ENCODE data around the gene ATAD2B. TPM values are rescaled to one million over a fixed set of nuclear protein-coding genes. Genes with fewer than 3 reads are reported as not detected.
A peak's percentile ranks its signal among the peaks of the same experiment; 100 is the strongest.

The ATAD2B gene
- total and polyA plus RNA-seq, 2 of the 8 experiments (the other 6 are each of a cell fraction or from before 2014, with no cell fraction given): 3.4 to 16.1 TPM

DNA sequence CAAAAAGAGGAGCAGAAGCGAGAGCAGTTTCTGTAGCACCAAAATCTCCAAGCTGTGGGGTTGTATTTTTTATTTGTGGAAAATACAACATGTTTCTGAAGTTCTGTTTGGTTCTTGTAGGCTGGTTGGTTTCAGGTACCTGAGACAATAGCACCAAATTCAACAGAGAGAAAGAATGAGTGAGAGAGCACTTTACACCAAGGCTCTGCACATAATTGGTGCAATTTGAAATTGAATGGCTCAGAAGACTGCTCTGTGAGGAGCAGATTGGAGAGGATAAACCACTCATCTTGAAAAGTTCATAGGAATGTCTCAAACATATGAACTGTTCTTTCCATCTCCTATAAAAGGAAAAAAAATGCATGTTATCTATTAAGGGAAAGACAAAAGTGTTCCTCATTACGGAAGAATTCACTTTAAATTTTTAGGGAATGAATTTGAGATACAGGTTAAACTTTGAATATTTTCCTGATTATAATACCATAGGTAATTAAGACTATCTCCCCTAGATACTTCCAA, 175.1 kb downstream of the ATAD2B start:
- no peaks in the 10 kb centered on the region for H3K23me2 ChIP-seq (ENCODE audit: low read depth, low read length)
- no peak overlapping the region for H2BK120ac ChIP-seq (replicated peaks; ENCODE audit: low read depth, low read length)
- no peaks in the 10 kb centered on the region for H3K9me3 ChIP-seq (ENCODE audit: insufficient read depth in 2 of 2, low read depth in 1 of 2, low read length in 1 of 2)
- H3K4me3 ChIP-seq (ENCODE audit: extremely low read depth in 1 of 4, insufficient read depth in 2 of 4, low read depth in 3 of 4, low read length in 4 of 4): no peak overlapping the region
- H2BK12ac ChIP-seq (ENCODE audit: low read depth, low read length): no peak overlapping the region
- no peak overlapping the region for H3K14ac ChIP-seq (ENCODE audit: insufficient read length)
- no peaks in the 10 kb centered on the region for H3K27me3 ChIP-seq (replicated peaks in 1 of 4; ENCODE audit: control insufficient read depth in 3 of 4, extremely low read depth in 1 of 4, insufficient read depth in 3 of 4, low read length in 3 of 4)
- FAIRE-seq: peak; percentile 13
- WGBS, 2 experiments (ENCODE audit: extremely low coverage in 1 of 2, insufficient coverage in 1 of 2, insufficient read length in 1 of 2, insufficient replicate concordance in 2 of 2, low coverage in 1 of 2, low lambda C conversion rate in 2 of 2, missing lambda C conversion rate in 1 of 2): 69% methylated on average over 2 of the region's 2 CpGs; no CpG with 5 or more reads in 1 of the 2 experiments
- no peak overlapping the region for H2AK5ac ChIP-seq (ENCODE audit: low read depth, low read length)
- no peak overlapping the region for H2AFZ ChIP-seq (ENCODE audit: low read length)
- DNase-seq (ENCODE audit: low read depth in 1 of 2, low spot score in 2 of 2): no peak
- ChIA-PET CTCF (ENCODE audit: partially characterized antibody) (interaction anchor here (0.8 kb wide), 1 partner anchor 20 kb away, joined by 4 read pairs; no protein-coding TSS in a partner anchor), POLR2A (ENCODE audit: partially characterized antibody) (no interaction called here)
- H4K91ac ChIP-seq (replicated peaks; ENCODE audit: insufficient read length, low read length): no peak overlapping the region
- no peaks in the 10 kb centered on the region for H3K79me1 ChIP-seq (ENCODE audit: low read depth, low read length)
- no peak overlapping the region for H3K56ac ChIP-seq (replicated peaks; ENCODE audit: insufficient read length, low read depth, low read length)
- no peak overlapping the region for H3K18ac ChIP-seq (ENCODE audit: extremely low read depth, low read length)
- H3K27ac ChIP-seq (ENCODE audit: low read depth, low read length): no peak overlapping the region
- no peak overlapping the region for H3K9ac ChIP-seq (replicated peaks in 1 of 4; ENCODE audit: extremely low read depth in 1 of 4, low read depth in 3 of 4, low read length in 3 of 4)
- no peaks in the 10 kb centered on the region for H3K79me2 ChIP-seq (ENCODE audit: control insufficient read depth in 1 of 2, insufficient read depth in 2 of 2, low read length in 2 of 2)
- peaks cover 0 to 7% (median 0%) of the 10 kb centered on the region in 4 experiments; a peak in 3 of 7 replicates for H3K4me1 ChIP-seq (replicated peaks in 1 of 4; ENCODE audit: control insufficient read depth in 3 of 4, insufficient read depth in 4 of 4, low read length in 3 of 4)
- H3K4ac ChIP-seq (replicated peaks; ENCODE audit: insufficient read length, low read depth, low read length): no peak overlapping the region
- H2BK15ac ChIP-seq (ENCODE audit: low read length): no peak overlapping the region
- no peak overlapping the region for H4K8ac ChIP-seq (ENCODE audit: extremely low read depth, insufficient read depth, low read length)
- no peak overlapping the region for H3K23ac ChIP-seq (ENCODE audit: insufficient read length)
- H3K4me2 ChIP-seq (ENCODE audit: insufficient read depth in 1 of 2, low read depth in 2 of 2, low read length in 2 of 2): peak overlapping the region; percentile 19 to 34; a peak in 1 of 4 replicates
- no peaks in the 10 kb centered on the region for H4K20me1 ChIP-seq (replicated peaks in 1 of 2; ENCODE audit: control insufficient read depth in 1 of 2, insufficient read depth in 2 of 2, low read length in 2 of 2)
- peak overlapping the region; percentile 21 for H4K5ac ChIP-seq (ENCODE audit: insufficient read length, low read depth, low read length)
- TF ChIP-seq NRF1 (IDR thresholded peaks at IDR 0.05; ENCODE audit: low read depth, low read length): no peak
- no peak overlapping the region for H2BK5ac ChIP-seq (ENCODE audit: low read depth, low read length)
- no peak overlapping the region for H2BK20ac ChIP-seq (ENCODE audit: low read length)
- H3K36me3 ChIP-seq (ENCODE audit: control insufficient read depth in 2 of 4, insufficient read depth in 4 of 4, low read length in 3 of 4): peaks cover 0 to 11% (median 1%) of the 10 kb centered on the region in 4 experiments; a peak in 2 of 8 replicates

Measured in H1 (cell line).